Loucy (cell line): ENCODE measurements around the gene ARHGEF17.
A peak's percentile ranks its signal among the peaks of the same experiment; 100 is the strongest.

Experiments
- H2AFZ ChIP-seq: fragments of 200-600 bp; sonication (generic); 2 replicates; pipeline ENCODE4 v1.6.0; 2016; ENCODE audit warnings: antibody characterized with exemption, mild to moderate bottlenecking, low read length, moderate library complexity
- H3F3A ChIP-seq: fragments of 200-600 bp; 2 replicates; pipeline ENCODE4 v1.6.0; 2016; ENCODE audit warnings: antibody characterized with exemption, low read depth, mild to moderate bottlenecking
- H3K27me3 ChIP-seq: fragments of 200-600 bp; sonication (generic); 2 replicates; pipeline ENCODE4 v1.6.1; 2014; ENCODE audit warnings: low read length, mild to moderate bottlenecking; ENCODE audit not compliant: insufficient read depth, poor library complexity, severe bottlenecking
- H3K36me3 ChIP-seq: fragments of 200-600 bp; sonication (generic); 2 replicates; pipeline ENCODE4 v1.6.1; 2016; ENCODE audit warnings: low read length; ENCODE audit not compliant: insufficient read depth
- H3K4me1 ChIP-seq: fragments of 200-600 bp; sonication (generic); 2 replicates; pipeline ENCODE4 v1.5.1; 2014; ENCODE audit warnings: low read length, mild to moderate bottlenecking; ENCODE audit not compliant: insufficient read depth, poor library complexity, severe bottlenecking
- H3K4me2 ChIP-seq: fragments of 200-600 bp; sonication (generic); 2 replicates; pipeline ENCODE4 v1.6.0; 2014; ENCODE audit warnings: antibody characterized with exemption, low read length, low read depth, mild to moderate bottlenecking; ENCODE audit not compliant: poor library complexity, severe bottlenecking
- H3K4me3 ChIP-seq: fragments of 200-600 bp; sonication (generic); 2 replicates; pipeline ENCODE4 v1.5.1; 2014; ENCODE audit warnings: low read length, mild to moderate bottlenecking, mixed read lengths; ENCODE audit not compliant: poor library complexity, severe bottlenecking
- H3K79me2 ChIP-seq: fragments of 200-600 bp; sonication (generic); 2 replicates; pipeline ENCODE4 v1.6.1; 2014; ENCODE audit warnings: low read length; ENCODE audit not compliant: insufficient read depth
- H3K9ac ChIP-seq: fragments of 200-600 bp; sonication (generic); 2 replicates; pipeline ENCODE4 v1.6.0; 2014; ENCODE audit warnings: mild to moderate bottlenecking, low read depth, low read length, moderate library complexity; ENCODE audit not compliant: poor library complexity, severe bottlenecking
- H3K9me2 ChIP-seq: fragments of 200-600 bp; sonication (generic); replicated peaks from 2 replicates; pipeline ENCODE4 v1.6.1; 2016; ENCODE audit warnings: low read depth, low read length, mixed read lengths
- H3K9me3 ChIP-seq: fragments of 200-600 bp; sonication (generic); 2 replicates; pipeline ENCODE4 v1.6.1; 2014; ENCODE audit warnings: mild to moderate bottlenecking, antibody characterized with exemption, low read length, low read depth; ENCODE audit not compliant: insufficient read depth
- H4K20me1 ChIP-seq: fragments of 200-600 bp; sonication (generic); 2 replicates; pipeline ENCODE4 v1.6.0; 2014; ENCODE audit warnings: antibody characterized with exemption, low read length, mild to moderate bottlenecking; ENCODE audit not compliant: insufficient read depth, poor library complexity, severe bottlenecking
- CTCF ChIP-seq: fragments of 200-600 bp; sonication (generic); conservative IDR thresholded peaks from 2 replicates; pipeline ENCODE4 v1.5.1; 2014; ENCODE audit warnings: mild to moderate bottlenecking, antibody characterized with exemption, low read length
- EZH2phosphoT487 ChIP-seq: fragments of 200-600 bp; IDR thresholded peaks from 2 replicates; pipeline ENCODE4 v1.6.1; 2018; ENCODE audit warnings: antibody characterized with exemption, mild to moderate bottlenecking, moderate library complexity, borderline replicate concordance

Gene ARHGEF17

GRCh38 chr11:73323464-73323863 is 15.4 kb downstream of the ARHGEF17 start:
- H3K4me1 ChIP-seq: peaks cover 54% of the 10 kb centered on the region
- H3K4me2 ChIP-seq: no peak overlapping the region
- no peak for TF ChIP-seq CTCF
- TF ChIP-seq EZH2phosphoT487: no peak
- peaks cover 3% of the 10 kb centered on the region; the same call in 1 of the 2 replicates for H3K79me2 ChIP-seq
- H3K4me3 ChIP-seq: no peak overlapping the region
- H3K36me3 ChIP-seq: no peaks in the 10 kb centered on the region
- no peaks in the 10 kb centered on the region for H3K9me2 ChIP-seq
- H3K27me3 ChIP-seq: no peaks in the 10 kb centered on the region
- H3K9me3 ChIP-seq: no peaks in the 10 kb centered on the region
- H3K9ac ChIP-seq: no peak overlapping the region
- no peaks in the 10 kb centered on the region for H3F3A ChIP-seq
- H2AFZ ChIP-seq: no peak overlapping the region
- H4K20me1 ChIP-seq: no peaks in the 10 kb centered on the region

GRCh38 chr11:73324116-73324515 is 16.0 kb downstream of the ARHGEF17 start:
- Histone ChIP-seq H3K79me2 (peaks cover 3% of the 10 kb centered on the region; the same call in 1 of the 2 replicates), H3K9me2 (no peaks in the 10 kb centered on the region), H3K27me3 (no peaks in the 10 kb centered on the region), H3K4me2 (no peak overlapping the region), H3K9me3 (no peaks in the 10 kb centered on the region), H3K9ac (no peak overlapping the region), H2AFZ (no peak overlapping the region), H4K20me1 (no peaks in the 10 kb centered on the region), H3K4me3 (no peak overlapping the region), H3K36me3 (no peaks in the 10 kb centered on the region), H3F3A (no peaks in the 10 kb centered on the region), H3K4me1 (peaks cover 54% of the 10 kb centered on the region)
- TF ChIP-seq EZH2phosphoT487 (no peak), CTCF (no peak)

GRCh38 chr11:73324665-73325035 is 16.6 kb downstream of the ARHGEF17 start:
- H3K9me3 ChIP-seq: no peaks in the 10 kb centered on the region
- H3K27me3 ChIP-seq: no peaks in the 10 kb centered on the region
- no peaks in the 10 kb centered on the region for H3K36me3 ChIP-seq
- no peak overlapping the region for H2AFZ ChIP-seq
- H3K4me1 ChIP-seq: peaks cover 54% of the 10 kb centered on the region
- H3K9ac ChIP-seq: peak overlapping the region; percentile 42
- H3F3A ChIP-seq: no peaks in the 10 kb centered on the region
- TF ChIP-seq CTCF: no peak
- TF ChIP-seq EZH2phosphoT487: no peak
- H3K4me2 ChIP-seq: peak overlapping the region; percentile 15
- no peaks in the 10 kb centered on the region for H3K9me2 ChIP-seq
- no peak overlapping the region for H3K4me3 ChIP-seq
- H4K20me1 ChIP-seq: no peaks in the 10 kb centered on the region
- H3K79me2 ChIP-seq: peaks cover 3% of the 10 kb centered on the region; the same call in 1 of the 2 replicates
